GM21528 (cell line): ENCODE measurements around the gene CLIC5.
"Not testable (repeated sequence)": the region's sequence is repeated elsewhere in the genome, so short reads cannot be mapped to it uniquely, and the experiment has no call there.

Experiments used
- ATAC-seq: cut with Tn5 transposase; IDR thresholded peaks from one replicate; pipeline ENCODE4 v1.9.1; 2021; ENCODE audit warnings: mild to moderate bottlenecking, moderate library complexity; ENCODE audit not compliant: unreplicated experiment, low FRiP score

The CLIC5 gene

GRCh38 chr6:45929421-45930361 lies 86.0 kb downstream of the CLIC5 start:
- ATAC-seq = no peak

GRCh38 chr6:45928721-45929305 lies 86.8 kb downstream of the CLIC5 start:
- no peak for ATAC-seq

DNA sequence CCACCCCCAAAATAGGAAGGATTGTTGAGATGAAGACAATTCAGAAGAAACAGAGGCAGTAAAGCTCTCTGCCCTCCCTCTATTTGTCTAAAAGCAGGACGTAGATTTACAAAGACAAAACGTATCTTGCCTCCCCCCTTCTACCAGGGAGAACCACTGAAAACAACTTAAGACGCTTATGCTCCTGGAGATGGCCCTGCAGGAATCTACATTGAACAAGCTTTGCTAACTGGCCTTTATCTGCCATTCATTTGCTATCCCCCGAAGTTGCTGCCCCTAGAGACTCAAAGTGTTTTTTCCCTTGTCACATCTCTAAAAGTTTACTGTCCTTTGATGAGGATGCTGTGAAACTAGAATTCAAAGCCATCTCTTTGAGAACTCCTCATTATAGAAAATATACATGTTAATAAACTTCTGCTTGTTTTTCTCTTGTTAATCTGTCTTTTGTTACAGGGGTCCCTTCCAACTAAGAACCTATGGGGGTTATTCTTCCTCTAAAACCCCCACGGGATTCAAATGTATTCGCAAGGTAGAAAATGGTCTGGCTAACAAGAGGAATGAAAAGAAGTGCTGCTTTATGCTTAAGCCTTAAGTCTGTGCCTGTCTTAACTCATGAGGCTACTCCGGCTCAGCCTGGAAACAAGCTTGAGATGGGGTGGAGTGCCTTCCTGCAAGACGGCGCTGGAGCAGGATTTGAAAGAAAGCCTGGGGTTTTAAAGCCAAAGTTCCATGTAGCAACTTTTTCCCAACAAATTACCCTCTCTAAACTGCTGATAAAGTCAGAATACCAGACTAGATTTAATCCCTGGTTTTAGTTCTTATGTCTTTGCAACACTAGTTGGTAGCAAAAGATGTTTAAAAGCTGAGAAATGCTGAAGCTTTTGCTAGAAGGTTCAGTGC lies 88.0 kb downstream of the CLIC5 start:
- ATAC-seq = no peak

DNA sequence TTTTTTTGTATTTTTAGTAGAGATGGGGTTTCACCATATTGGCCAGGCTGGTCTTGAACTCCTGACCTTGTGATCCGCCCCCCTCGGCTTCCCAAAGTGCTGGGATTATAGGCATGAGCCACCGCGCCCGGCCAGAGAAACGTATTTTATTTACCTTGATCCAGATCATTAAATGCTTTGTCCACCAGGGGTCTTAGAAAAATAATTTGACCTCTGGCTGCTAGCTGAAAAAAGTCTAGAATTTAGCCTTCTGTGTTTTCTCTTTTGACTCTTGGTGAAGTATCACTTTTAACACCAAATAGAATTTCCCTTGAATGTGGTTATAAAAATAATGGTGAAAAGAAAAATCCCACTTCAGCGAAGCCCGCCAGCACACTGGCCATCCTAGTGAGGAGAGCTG lies 89.2 kb downstream of the CLIC5 start:
- ATAC-seq = not testable (repeated sequence)

- no peak for ATAC-seq
These were observed 90.8 kb downstream of the CLIC5 start for GRCh38 chr6:45924763-45925342.

DNA sequence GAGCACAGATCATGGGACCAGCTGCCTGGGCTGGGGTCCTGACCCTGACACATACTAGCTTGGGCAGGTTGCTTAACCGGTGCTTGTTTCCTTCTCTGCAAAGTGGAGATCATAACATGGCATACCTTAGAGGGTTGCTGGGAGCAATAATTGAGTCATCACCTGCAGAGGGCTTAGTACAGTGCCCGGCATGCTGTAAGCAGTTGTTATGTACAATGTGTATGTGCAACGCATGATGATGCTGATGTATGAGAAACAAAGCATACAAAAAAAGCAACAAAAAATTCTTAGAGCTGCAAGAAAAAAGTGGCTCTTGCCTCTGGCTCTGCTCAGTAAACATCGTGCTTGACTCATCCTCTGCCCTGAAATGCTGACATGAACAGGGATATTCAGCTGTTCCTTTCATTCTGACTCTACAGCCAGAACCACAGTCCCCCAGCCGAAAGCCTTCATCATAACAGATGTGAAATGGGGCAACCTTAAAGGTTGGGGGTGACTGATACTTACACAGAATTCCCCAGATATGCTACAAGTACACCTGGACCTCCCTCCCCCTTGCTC lies 91.7 kb downstream of the CLIC5 start:
- peak; percentile 42 for ATAC-seq

GRCh38 chr6:45922728-45923351 lies 92.8 kb downstream of the CLIC5 start:
- peak; percentile 43 for ATAC-seq

DNA sequence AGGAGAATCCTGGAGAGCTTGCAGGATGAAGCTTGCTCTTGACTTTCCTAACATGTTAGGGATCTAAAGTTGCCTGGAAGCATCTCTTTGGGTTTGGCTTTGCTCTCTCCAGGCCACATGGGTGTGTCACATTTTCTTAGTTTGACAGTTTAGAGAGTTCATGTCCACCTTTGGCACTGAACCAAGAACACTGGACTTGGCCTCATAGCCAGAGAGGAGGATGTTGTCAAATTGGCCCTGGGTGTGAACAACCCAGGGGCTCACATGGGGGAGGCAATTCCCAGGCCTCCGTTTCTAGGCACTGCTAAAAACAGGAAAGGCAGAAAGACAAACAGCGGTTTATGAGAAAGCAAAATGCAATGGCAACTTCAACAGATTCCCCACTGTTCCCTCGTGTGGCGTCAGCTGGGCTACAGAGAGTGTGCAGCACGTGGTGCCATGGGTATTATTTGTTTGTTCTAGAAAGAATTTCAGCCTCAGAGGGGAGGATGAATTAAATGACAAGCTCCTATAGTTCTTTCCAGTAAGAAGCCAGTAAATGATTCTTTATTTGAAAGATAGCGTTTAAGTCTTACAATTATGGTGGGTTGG lies 93.9 kb downstream of the CLIC5 start:
- ATAC-seq = no peak

GRCh38 chr6:45920819-45921511 lies 94.7 kb downstream of the CLIC5 start:
- ATAC-seq = peak; percentile 74

DNA sequence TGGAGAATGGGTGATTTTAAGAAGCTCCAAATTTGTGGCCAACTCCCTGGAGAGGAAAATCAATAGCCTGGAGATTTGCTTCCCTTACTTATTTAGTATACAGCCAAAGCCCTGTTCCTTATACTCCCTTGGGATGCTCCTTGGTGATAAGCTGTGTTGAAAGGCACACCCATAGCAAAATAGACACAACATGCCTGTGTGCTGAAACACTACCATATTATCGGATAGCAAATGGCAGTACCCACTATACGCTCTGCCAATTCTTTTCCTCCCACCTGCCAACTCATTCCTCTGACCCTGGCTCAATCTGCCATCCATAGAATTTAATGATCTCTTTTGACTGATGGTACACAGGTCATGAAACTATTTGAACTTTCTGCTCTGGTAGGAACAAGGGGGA lies 98.2 kb downstream of the CLIC5 start:
- no peak for ATAC-seq

DNA sequence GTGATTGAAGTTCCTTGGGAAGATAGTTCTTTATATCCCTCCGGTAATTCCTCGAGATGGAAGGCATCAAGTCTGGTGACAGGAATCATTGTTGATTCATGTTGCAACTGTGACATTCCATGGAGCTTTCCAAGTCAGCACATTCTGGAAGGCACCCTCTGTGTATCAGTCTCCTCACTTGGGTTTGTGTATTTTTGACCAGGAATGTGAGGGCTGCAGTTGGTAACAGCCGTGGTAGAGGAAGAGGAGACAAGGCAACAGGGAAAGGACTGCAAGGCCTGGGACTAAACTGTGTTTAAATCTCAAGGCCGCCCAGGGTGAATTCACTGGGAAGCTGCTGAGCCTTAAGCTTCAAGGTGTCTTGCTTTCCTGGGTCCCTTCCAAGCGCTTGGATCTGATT lies 99.0 kb downstream of the CLIC5 start:
- ATAC-seq = no peak

- no peak for ATAC-seq
These were observed 99.7 kb downstream of the CLIC5 start for GRCh38 chr6:45915780-45916468.

DNA sequence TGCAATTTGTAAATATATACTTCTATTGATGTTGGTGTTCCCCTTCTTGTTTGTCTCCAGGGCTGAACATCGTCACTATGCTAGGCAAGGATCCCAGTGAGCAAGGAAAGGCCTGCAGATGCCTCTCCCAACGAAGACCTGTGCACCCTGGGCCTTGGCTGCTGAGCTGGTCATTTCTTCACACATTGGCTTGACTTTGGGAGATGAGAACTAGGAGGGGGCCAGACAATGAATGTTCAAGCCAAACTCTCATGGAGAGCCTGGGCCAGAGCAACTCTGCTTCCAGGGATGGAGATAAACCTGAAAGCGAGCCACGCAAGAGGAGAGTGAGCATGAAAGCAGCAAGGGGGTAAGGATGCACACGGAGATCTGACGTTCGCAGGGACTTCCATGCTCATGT lies 104.0 kb downstream of the CLIC5 start:
- ATAC-seq = no peak

DNA sequence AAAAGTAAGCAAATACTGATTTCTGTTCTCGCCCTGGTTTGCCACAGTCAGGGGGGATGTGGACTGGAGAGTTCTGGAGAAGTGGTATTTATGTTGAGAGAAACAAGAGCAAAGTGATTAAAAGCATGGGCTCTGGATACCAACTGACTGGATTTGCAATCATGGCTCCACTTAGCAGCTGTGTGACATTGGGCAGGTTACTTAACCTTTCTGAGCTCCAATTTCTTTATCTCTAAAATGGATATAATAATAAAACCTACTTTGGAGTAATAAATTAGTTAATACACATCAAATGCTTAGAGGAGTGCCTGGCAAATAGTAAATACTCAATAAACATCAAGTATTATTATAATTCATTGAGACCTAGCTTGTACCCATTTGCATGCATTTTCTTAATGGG lies 111.7 kb downstream of the CLIC5 start:
- ATAC-seq = no peak

DNA sequence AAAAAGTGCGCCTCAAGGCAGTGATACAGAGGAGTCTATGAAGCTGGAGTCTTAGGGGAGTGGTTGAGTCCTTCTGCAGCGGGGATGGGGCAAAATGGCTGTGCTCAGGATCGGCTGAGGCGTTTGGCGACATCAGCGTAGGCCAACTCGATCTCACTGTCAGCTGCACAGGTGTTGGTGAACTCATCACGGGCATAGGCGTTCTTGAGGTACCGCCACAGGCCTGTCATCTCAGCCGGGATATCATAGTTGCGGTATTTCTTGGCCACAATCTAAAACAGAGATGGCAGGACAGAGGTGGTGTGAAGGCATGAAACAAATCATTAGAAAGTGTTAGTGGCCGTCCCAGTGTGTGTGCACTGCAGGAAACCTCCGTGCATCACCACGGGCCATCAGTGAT lies 112.7 kb downstream of the CLIC5 start:
- no peak for ATAC-seq

- ATAC-seq = no peak
These were observed 113.7 kb downstream of the CLIC5 start for GRCh38 chr6:45901767-45902650.
